HepG2 (cell line): Measurements from ENCODE around the gene QPCT.

ENCODE experiments used
- EP300 ChIP-seq, 3 experiments: sonication (generic) in 1 of 3; formaldehyde crosslinking in 1 of 3; IDR thresholded peaks; 2 replicates each; pipeline versions ENCODE4 v1.5.1 to v1.6.1; 2011 to 2020; ENCODE audit warnings: low read depth in 2 of 3, low read length in 2 of 3, borderline replicate concordance in 1 of 3, improper control_type of control experiment in 1 of 3, mild to moderate bottlenecking in 1 of 3, missing genetic modification reagents in 1 of 3, moderate library complexity in 1 of 3
- ESRRA ChIP-seq: sonication (generic); formaldehyde crosslinking; IDR thresholded peaks from 2 replicates; pipeline ENCODE4 v1.5.1; 2020; ENCODE audit warnings: mild to moderate bottlenecking, low read depth, missing genetic modification reagents
- NFE2L2 ChIP-seq: fragments of 150-350 bp; IDR thresholded peaks from 2 replicates; pipeline ENCODE4 v1.6.1; 2014; ENCODE audit warnings: low read length
- SRSF9 ChIP-seq: fragments of 200-400 bp; formaldehyde crosslinking; IDR thresholded peaks from 2 replicates; pipeline ENCODE4 v1.6.1; 2018; ENCODE audit warnings: borderline replicate concordance, mild to moderate bottlenecking, low read depth, low read length; ENCODE audit not compliant: insufficient read depth, poor library complexity, severe bottlenecking
- ZNF710 ChIP-seq: sonication (generic); formaldehyde crosslinking; IDR thresholded peaks from 2 replicates; pipeline ENCODE4 v1.5.0; 2020; ENCODE audit warnings: mild to moderate bottlenecking, missing genetic modification reagents, borderline replicate concordance
- TF ChIP-seq, protein P1 (sequence below): sonication (generic); formaldehyde crosslinking; IDR thresholded peaks from 2 replicates; pipeline ENCODE4 v1.5.0; 2020; ENCODE audit warnings: mild to moderate bottlenecking, missing genetic modification reagents, moderate library complexity

DNA sequence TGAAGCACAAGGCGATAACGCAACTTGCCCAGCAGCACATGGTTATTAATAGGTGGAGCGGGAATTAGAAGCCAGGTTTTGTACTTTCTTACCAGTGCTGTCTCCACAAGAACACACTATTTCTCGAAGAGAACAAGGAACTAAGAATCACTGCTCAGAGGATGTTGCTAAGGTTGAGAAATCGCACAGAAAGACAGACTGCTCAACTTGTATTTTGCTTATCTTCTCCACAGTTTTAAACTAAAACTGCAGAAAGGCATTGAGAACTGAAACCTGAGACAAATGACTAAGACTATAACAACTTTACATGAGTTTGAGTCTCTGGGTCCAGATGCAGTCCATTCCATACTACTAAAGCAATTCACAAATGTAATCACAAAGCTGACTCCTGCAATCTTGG lies 26.0 kb upstream of the QPCT start:
- TF ChIP-seq SRSF9: no peak
- no peak for TF ChIP-seq ZNF710
- TF ChIP-seq NFE2L2: no peak
- TF ChIP-seq, protein P1, sequence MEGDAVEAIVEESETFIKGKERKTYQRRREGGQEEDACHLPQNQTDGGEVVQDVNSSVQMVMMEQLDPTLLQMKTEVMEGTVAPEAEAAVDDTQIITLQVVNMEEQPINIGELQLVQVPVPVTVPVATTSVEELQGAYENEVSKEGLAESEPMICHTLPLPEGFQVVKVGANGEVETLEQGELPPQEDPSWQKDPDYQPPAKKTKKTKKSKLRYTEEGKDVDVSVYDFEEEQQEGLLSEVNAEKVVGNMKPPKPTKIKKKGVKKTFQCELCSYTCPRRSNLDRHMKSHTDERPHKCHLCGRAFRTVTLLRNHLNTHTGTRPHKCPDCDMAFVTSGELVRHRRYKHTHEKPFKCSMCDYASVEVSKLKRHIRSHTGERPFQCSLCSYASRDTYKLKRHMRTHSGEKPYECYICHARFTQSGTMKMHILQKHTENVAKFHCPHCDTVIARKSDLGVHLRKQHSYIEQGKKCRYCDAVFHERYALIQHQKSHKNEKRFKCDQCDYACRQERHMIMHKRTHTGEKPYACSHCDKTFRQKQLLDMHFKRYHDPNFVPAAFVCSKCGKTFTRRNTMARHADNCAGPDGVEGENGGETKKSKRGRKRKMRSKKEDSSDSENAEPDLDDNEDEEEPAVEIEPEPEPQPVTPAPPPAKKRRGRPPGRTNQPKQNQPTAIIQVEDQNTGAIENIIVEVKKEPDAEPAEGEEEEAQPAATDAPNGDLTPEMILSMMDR (CRISPR knock-in tag): no peak
- no peak for TF ChIP-seq ESRRA (CRISPR knock-in tag)
- TF ChIP-seq EP300 (IDR thresholded peaks at IDR 0.05; ENCODE audit: low read depth in 2 of 2, low read length in 2 of 2): no peak
- TF ChIP-seq EP300 (CRISPR knock-in tag; IDR thresholded peaks at IDR 0.05; ENCODE audit: borderline replicate concordance): no peak
